GM21723 (cell line): ENCODE data around the gene TMEM50A.
"Not testable (repeated sequence)": the region's sequence is repeated elsewhere in the genome, so short reads cannot be mapped to it uniquely, and the experiment has no call there.

Experiments
- ATAC-seq: cut with Tn5 transposase; IDR thresholded peaks from one replicate; pipeline ENCODE4 v1.9.1; 2021; ENCODE audit warnings: mild to moderate bottlenecking, moderate library complexity; ENCODE audit not compliant: unreplicated experiment

The TMEM50A gene

DNA sequence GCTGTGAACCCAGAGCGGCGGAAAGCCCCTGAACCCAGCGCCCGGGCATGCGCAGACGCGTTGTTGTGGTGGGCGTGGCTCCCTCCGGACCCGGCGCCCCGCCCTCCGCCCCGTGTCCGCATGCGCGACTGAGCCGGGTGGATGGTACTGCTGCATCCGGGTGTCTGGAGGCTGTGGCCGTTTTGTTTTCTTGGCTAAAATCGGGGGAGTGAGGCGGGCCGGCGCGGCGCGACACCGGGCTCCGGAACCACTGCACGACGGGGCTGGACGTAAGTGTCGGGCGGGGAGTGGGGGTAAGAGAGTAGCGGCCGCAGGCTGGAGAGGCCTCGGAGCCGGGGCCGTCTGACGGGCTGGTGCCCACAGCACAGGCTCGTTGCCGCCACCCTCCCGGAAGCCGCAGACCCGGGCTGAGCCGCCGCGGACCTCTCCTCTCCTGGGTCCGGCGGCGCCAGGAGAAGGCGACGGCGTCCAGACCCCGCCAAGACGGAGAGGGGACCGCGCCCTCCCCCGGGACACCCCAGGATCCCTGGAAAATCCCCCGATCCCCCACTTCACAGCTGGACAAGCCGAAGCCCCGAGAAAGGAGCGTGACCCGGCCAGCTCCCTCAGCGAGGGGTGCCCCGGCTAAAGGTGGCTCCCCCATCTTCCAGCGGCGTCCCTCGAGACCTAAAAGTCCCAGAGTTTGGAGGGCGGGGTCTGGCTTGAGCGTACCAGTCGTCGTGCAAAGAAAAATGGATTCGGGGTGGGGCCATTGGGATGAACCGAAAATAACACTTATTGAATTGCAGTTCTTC, at the start of gene TMEM50A:
Gene TMEM50A (plus strand): TSS at position 147 of the 794 bp plus-strand sequence. CDS start 2,153 bp downstream, outside the sequence.
- peak; percentile 54 for ATAC-seq

DNA sequence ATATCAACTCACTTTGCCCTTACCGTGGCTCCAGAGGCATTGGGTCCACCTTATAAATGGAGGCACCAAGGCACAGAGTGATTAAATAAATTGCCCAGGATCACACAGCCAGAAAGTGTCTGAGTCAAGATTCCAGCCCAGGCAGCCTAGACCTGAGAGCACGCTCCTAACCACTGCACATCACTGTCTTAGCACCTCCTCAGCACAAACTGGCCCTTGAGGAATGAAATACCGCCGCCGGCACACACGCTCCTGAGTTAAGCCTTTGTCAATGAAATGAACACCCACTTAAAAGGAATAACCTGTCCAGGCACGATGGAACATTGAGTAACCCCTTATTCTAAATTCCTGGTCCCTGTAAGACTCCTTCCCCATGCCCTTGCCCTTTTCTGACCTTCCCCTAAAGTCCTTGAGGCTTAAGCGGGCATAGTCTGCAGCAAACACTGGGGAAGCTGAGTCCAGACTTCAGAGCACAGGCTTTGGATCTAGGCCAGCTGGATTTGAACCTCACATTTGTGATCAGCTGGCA, 49.5 kb upstream of the TMEM50A start:
- not testable (repeated sequence) for ATAC-seq

DNA sequence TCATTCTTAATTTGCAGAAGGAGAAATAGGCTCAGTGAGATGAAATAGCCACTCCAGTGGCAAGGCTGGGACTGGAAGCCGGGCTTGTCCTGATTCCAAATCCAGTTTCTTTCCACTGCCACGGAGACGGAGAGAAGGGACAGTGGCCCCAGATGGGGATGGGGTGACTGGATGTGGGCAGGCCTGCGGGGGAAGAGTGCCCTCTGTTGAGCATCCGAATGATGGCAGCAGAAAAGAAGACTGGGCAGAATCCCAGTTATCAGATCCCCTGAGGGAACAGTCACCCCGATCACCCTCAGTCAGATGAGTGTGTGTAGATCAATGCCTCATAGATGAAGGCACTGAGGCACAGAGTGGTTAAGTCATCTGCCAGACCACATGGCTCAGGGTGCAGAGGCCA, 48.1 kb upstream of the TMEM50A start:
- ATAC-seq, result not testable (repeated sequence)

DNA sequence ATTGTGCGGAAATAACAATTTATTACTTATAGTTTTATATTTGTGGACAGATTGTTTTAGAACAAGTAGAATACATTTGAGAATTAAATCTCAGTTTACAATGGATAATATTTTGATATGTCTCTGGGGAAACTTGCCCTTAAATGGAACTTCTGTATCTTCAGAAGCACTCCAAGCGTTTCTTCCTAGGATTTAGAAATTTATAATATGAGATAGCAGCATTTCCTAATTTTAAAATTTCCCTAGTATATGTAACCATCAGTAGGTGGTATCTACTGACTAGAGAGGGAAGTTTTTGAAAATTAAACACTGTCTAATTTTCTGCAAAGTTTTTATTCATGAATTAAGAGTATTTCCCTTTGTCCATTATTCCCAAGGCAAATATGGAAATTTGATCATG, 44.7 kb upstream of the TMEM50A start:
- ATAC-seq, result not testable (repeated sequence)

DNA sequence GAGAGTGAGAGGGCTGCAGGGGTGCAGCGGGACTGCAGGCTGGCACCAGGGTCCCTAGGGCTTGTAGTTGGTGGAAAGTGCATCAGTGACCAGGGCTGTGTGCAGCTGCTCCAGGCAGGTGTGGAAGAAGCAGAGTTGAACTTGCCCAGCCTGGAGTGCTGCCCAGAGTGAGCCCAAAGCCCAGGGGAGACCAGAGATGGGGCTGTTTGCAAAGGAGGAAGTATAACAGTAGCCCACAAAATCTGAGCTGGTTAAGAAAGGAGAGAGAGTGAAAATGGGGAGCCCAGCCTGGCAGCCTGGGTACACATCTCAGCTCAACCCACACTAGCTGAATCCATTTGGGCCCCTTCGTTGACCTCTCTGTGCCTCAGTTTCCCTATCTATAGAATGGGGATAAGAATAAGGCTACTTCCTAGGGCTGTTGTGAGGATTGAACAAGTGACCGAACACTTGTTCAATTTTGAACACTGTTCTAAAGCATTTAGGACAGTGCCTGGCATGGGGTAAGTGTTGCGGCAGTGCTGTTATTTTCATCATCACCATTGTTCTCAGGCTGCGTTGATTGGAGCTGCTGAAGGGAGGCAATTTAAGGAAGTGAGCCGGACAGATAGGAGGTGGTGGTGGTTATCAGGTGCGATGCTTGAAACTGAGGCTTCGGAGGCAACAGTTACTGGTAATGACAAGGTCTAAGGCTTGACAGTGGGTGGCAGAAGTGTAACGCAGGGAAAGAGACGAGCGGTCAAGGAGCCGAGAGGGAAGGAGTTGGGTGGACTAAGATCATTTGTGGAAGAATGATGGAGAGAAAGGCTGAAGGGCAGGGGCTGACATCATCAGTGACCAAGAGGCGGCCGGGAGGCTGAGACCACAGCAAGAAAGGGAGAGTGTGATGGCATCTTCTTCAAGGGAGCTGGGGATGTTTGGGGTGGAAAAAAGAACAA, 43.0 kb upstream of the TMEM50A start:
- not testable (repeated sequence) for ATAC-seq

DNA sequence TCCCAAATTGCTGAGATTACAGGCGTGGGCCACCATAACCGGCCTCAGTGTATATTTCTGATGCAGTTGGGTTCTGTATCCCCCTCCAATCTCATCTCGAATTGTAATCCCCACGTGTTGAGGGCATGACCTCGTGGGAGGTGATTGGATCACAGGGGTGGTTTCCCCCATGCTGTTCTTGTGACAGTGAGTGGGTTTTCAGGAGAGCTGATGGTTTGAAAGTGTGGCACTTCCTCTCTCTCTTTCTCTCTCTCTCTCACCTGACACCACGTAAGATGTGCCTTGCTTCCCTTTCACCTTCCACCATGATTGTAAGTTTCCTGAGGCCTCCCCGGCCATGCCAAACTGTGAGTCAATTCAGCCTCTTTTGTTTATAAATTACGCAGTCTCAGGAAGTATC, 41.6 kb upstream of the TMEM50A start:
- not testable (repeated sequence) for ATAC-seq

DNA sequence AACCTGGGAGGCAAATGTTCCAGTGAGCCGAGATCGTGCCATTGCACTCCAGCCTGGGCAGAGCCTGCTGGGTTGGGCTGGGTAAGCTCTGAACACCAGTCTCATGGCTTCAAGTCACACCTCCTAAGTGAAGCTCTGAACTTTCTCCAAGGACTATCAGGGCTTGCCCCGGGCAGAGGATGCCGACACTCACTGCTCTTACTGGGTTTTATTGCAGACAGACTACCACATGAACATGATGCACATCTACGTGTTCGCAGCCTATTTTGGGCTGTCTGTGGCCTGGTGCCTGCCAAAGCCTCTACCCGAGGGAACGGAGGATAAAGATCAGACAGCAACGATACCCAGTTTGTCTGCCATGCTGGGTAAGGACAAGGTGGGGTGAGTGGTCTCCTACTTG, 37.4 kb upstream of the TMEM50A start:
- not testable (repeated sequence) for ATAC-seq

DNA sequence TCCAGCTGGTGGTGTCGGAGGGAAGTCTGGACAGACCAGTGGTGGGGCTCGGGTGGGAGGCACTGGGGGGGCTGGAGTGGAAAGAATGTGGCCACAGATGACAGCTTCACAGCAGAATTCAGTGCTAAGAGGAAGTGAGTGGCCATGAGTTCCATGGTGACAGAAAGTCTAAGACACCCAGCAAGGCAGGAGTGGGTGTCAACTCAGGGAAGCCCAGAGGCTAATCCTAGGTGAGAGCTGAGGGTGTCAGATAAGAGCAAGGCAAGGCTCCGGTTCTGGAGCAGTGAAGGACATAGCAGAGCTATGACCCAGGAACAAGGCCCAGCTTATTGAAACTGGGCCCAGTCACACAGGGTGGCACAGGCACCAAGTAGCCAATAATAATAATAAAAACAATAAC, 35.8 kb upstream of the TMEM50A start:
- ATAC-seq, result not testable (repeated sequence)

DNA sequence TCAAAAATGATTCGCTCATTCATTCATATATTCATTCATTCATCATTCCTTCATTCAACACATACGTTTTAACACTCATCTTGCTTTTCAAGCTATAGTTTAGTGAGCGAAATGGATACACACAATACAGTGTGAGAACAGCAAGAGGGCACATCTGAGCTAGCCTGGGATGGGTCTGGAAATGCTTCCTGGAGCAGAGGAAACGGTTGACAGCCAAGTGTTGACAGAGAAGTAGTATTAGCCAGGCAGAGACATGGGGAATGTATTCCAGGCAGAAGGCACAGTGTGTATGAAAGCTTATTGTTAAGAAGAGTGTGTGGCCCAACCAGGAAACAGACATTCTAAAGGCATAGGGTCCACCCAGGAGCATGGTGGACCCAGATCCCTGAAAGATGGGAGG, 33.2 kb upstream of the TMEM50A start:
- not testable (repeated sequence) for ATAC-seq

DNA sequence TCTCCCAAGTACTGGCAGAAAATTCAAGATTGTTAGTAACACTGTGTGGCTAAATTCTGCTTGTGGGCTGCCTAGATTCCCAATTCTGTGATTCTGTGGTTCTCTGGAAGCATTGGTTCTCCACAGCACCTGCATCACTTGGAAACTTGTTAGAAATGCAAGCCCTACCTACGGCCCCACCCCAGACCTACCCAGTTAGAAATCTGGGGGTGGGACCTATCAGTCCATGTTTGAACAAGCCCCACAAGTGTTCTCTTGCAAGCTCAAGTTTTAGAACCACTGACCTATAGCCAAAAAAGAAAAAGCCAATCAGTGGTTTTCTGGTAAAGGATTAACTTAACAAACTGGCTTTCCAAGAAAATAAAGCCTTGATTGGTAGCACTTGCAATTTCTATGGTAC, 30.0 kb upstream of the TMEM50A start:
- not testable (repeated sequence) for ATAC-seq

DNA sequence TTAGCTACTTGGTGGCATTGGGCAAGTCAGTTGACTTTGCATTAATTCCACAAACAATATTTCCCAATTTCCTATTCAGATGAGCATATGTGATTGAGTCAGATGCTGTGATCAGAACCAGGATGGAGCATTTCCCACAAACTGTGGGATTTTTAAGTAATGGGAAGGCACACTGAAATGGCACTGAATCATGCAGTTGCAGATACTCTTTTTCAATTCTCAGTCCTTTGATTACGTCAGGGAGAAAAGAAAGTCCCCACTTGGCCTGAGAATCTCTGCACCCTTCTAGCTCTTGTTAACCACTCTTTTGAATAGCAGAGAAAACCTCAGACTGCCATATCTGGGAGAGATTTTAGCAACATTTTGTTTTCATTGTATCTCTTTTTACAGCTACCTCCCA, 29.0 kb upstream of the TMEM50A start:
- not testable (repeated sequence) for ATAC-seq

DNA sequence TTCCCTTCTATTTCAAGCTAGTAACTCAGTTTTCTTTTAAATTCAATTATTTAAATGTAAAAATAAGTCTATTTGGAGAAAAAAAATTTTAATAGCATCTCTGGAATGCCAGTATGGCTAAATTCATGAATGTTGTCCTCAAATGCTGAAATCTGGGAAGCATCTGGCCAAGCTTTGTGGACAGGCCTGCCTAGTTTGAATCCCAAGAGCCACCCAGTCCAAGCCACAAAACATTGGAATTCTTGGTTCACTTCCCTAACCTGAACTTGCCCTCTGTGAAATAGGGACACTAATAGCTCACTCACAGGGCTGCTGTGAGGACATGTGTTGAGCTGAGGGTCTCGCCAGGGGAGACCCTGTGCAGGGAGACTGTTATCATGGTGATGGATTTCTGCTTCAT, 28.6 kb upstream of the TMEM50A start:
- not testable (repeated sequence) for ATAC-seq

DNA sequence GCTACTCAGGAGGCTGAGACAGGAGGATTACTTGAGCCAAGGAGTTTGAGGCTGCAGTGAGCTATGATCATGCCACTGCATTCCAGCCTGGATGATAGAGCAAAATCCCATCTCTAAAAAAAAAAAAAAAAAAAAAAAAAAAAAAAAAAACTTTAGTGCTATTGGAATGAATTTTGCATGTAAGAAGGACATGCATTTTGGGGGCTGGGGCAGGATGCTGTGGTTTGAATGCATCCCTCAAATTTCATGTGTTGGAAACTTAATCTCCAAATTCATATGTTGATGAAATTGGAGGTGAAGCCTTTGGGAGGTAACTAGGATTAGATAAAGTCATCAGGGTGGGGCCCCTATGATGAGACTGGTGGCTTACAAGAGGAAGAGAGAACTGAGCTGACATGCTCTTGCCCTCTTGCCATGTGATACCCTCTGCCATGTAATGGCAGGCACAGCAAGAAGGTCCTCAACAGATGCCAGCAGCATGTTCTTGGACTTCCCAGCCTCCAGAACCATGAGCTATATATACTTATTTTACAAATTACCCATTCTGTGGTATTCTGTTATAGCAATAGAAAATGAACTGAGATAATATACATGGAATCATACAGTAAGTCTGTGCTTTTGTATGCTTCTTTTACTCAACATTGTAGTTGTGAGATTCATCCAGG, 25.2 kb upstream of the TMEM50A start:
- not testable (repeated sequence) for ATAC-seq

DNA sequence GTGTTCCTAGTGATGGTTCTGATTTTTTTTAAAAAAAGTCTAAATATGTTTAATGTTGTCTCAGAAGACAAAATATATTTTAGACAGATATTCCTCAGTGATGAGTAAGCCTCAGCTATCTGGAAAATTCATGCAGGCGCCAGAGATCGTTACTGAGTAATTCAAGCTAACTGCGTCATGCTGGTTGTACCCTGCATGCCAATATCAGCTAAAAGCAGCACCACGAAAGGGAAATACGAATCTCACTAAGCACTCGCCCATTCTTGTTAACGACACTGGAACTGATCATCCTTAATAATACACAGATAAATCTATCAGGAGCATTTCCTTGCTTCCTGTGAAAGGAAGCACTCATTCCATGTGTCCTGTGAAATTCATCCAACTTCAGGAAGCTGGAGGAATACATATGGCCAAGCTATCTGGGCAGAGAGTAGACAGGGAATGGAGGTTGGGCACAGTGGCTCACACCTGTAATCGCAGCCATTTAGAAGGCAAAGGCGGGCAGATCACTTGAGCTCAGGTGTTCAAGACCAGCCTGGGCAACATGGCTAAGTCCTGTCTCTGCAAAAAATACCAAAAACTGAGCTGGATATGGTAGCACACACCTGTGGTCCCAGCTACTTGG, 17.7 kb upstream of the TMEM50A start:
- not testable (repeated sequence) for ATAC-seq

DNA sequence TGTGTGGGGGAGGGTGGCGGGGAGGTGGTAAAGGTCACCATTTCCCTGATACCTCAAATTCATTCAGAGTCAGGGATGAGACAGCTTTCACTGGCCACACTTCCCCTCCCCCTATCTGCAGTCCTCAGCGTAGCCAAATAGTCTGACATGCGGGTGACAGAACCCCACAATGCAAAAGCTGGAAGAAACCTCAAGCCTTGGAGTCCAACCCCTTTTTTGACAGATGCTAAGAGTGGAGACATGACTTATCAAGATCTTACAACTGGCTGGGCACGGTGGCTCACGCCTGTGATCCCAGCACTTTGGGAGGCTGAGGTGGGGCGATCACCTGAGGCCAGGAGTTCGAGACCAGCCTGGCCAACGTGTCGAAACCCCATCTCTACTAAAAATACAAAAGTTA, 16.0 kb upstream of the TMEM50A start:
- not testable (repeated sequence) for ATAC-seq

DNA sequence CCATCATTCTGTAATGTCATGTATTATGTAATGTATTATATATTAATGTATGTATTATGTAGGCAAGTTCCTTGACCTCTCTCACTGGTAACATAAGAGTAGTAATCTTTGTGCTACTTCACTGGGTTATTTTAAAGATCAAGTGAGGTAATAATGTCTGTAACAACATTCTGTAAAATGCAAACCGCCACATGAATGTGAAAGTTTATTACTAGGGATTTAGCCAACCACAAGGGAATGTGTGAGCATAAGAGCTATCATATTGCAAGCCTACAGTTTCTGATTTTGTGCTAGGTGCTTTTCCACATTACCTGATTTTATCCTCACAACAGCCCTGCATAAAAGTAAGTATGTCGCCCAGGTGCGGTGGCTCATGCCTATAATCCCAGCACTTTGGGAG, 13.7 kb upstream of the TMEM50A start:
- not testable (repeated sequence) for ATAC-seq

DNA sequence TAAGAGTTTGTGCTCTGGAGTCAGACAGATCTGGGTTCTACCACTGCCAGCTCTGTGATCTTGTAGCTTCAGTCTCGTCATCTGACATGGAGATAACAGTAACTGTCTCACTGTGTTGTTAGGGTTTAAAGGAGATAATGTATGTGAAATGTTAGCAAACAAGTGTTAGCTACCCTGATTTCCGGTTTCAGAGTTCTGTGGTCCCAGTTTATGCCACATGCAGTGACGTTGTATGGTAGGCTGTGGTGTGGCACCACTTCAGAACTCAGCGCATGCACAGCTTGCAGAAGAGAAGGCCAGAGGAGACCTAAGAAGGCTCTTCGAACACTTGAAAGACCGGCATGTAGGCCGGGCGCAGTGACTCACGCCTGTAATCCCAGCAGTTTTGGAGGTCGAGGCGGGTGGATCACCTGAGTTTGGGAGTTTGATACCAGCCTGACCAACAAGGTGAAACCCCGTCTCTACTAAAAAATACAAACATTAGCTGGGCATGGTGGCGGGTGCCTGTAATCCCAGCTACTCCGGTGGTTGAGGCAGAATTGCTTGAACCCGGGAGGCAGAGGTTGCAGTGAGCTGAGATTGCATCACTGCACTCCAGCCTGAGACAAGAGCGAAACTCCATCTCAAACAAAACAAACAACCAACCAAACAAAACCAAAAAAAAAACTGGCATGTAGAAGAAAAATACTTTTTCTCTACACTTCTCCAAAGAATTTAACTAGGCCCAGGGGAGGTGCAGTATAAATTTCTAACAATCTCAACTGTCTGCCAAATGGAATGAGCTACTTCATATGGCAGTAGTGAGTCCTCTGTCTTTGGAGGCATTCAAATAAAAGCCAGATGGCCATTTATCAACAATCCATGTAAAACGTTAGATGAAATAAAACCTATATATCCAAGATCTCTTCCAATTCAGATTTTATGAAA, 10.0 kb upstream of the TMEM50A start:
- not testable (repeated sequence) for ATAC-seq

DNA sequence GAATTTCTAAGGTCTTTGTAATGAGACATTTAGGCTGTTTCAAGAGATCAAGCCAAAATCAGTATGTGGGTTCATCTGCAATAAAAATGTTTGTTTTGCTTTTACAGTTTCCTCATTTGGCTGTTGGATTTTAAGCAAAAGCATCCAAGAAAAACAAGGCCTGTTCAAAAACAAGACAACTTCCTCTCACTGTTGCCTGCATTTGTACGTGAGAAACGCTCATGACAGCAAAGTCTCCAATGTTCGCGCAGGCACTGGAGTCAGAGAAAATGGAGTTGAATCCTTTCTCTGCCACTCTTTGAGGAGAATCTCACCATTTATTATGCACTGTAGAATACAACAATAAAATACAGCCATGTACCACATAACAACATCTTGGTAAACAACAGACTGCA, 9.3 kb upstream of the TMEM50A start:
- ATAC-seq, result not testable (repeated sequence)

DNA sequence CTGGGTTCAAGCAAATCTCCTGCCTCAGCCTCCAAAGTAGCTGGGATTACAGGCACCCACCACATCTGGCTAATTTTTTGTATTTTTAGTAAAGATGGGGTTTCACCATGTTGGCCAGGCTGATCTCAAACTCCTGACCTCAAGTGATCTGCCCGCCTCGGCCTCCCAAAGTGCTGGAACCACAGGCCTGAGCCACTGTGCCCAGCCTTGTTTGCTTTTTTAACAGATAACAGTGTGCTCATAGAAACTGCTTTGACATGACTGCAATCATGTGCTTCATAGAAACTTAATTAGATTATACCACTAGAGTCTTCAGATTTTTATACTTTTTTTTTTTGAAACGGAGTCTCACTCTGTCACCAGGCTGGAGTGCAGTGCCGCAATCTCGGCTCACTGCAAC, 8.8 kb upstream of the TMEM50A start:
- ATAC-seq, result not testable (repeated sequence)
